OCI-LY1 (cell line): Measurements from ENCODE around the gene SHE.

ENCODE experiments used
- CTCF ChIP-seq: fragments of 200-600 bp; sonication (generic), shearing (Covaris generic); IDR thresholded peaks from 2 replicates; pipeline ENCODE4 v1.5.1; 2017; ENCODE audit warnings: mild to moderate bottlenecking, antibody characterized with exemption, low read length, moderate library complexity, mixed read lengths
- EZH2 ChIP-seq: fragments of 200-600 bp; sonication (generic), shearing (Covaris generic); IDR thresholded peaks from 2 replicates; pipeline ENCODE4 v1.8.0; 2017; ENCODE audit warnings: borderline replicate concordance, mixed run types, mild to moderate bottlenecking, antibody characterized with exemption, low read length, moderate library complexity, mixed read lengths

- TF ChIP-seq CTCF (no peak), EZH2 (no peak)
Observed at GRCh38 chr1:154503898-154504297, 1.7 kb upstream of the SHE start.
